ENCODE results near the gene FAM163B. TPM values are rescaled to one million over a fixed set of nuclear protein-coding genes. Genes with fewer than 3 reads are reported as not detected.

The FAM163B gene
- total and polyA plus RNA-seq, 9 of the 15 experiments (the other 6 are each of a cell fraction or from before 2014, with no cell fraction given): not detected

- ATAC-seq (no peak), FAIRE-seq (no peak), DNase-seq (ENCODE audit: extremely low read depth in 1 of 4, low spot score in 3 of 4) (no peak)
- intact Hi-C loops (cut with micrococcal nuclease): no loop called here
- CTCF ChIA-PET (ENCODE audit: low intra/inter-chr PET ratio): no interaction called here
- H3K27ac ChIP-seq (ENCODE audit: extremely low read depth, low read depth, low read length): no peak overlapping the region
- peaks cover 38 to 82% of the 10 kb centered on the region in 2 experiments; a peak in 4 of 5 replicates for H3K27me3 ChIP-seq (ENCODE audit: control insufficient read depth in 2 of 2, insufficient read depth in 2 of 2, low read length in 2 of 2)
- no peak overlapping the region for H3K9ac ChIP-seq (ENCODE audit: insufficient read depth in 1 of 2, low read depth in 2 of 2, low read length in 2 of 2)
- H3K4me1 ChIP-seq (replicated peaks in 1 of 2; ENCODE audit: control insufficient read depth in 2 of 2, insufficient read depth in 2 of 2, low read length in 2 of 2): peaks cover 0 to 14% of the 10 kb centered on the region in 2 experiments; a peak in 2 of 5 replicates
- no peak overlapping the region for H2AFZ ChIP-seq (ENCODE audit: low read depth, low read length)
- 0% methylated on average over 3 of the region's 3 CpGs for WGBS (ENCODE audit: insufficient coverage, low coverage, missing lambda C conversion rate)
- H3K36me3 ChIP-seq (ENCODE audit: control insufficient read depth, insufficient read depth, low read length): no peaks in the 10 kb centered on the region
- no TSS peak for BruUV-seq (replicated peaks)
- H4K20me1 ChIP-seq (replicated peaks; ENCODE audit: control insufficient read depth, insufficient read depth, low read length): peaks cover 10% of the 10 kb centered on the region
- in situ Hi-C loops (cut with MboI): no loop called here
- TF ChIP-seq ZNF263 (CRISPR knock-in tag; IDR thresholded peaks at IDR 0.05; ENCODE audit: borderline replicate concordance) (peak; percentile 61; the same call in 1 of the 2 replicates), ZNF347 (CRISPR knock-in tag; IDR thresholded peaks at IDR 0.05; ENCODE audit: low read depth) (no peak)
- H3K9me1 ChIP-seq (ENCODE audit: control insufficient read depth, insufficient read depth, low read length): no peaks in the 10 kb centered on the region
- H3K9me3 ChIP-seq (replicated peaks; ENCODE audit: control insufficient read depth, insufficient read depth, low read depth, low read length): no peaks in the 10 kb centered on the region
- no peak overlapping the region for H3K4me2 ChIP-seq (ENCODE audit: insufficient read depth, low read length)
- POLR2A ChIA-PET: interaction anchor here (0.8 kb wide), 1 partner anchor 61 kb away, joined by 3 read pairs; no protein-coding TSS in a partner anchor
- no peaks in the 10 kb centered on the region for H3K79me2 ChIP-seq (ENCODE audit: control insufficient read depth, insufficient read depth, low read length)
- H3K4me3 ChIP-seq: no peak overlapping the region
These were observed 26.1 kb downstream of the FAM163B start for GRCh38 chr9:133583111-133583510.

GRCh38 chr9:133582501-133583045, 26.6 kb downstream of the FAM163B start:
- FAIRE-seq (no peak), DNase-seq (ENCODE audit: extremely low read depth in 1 of 4, low spot score in 3 of 4) (no peak), ATAC-seq (no peak)
- peaks cover 0 to 14% of the 10 kb centered on the region in 2 experiments; a peak in 2 of 5 replicates for H3K4me1 ChIP-seq (replicated peaks in 1 of 2; ENCODE audit: control insufficient read depth in 2 of 2, insufficient read depth in 2 of 2, low read length in 2 of 2)
- H3K36me3 ChIP-seq (ENCODE audit: control insufficient read depth, insufficient read depth, low read length): no peaks in the 10 kb centered on the region
- H3K27ac ChIP-seq (ENCODE audit: extremely low read depth, low read depth, low read length): no peak overlapping the region
- ChIA-PET POLR2A (no interaction called here), CTCF (ENCODE audit: low intra/inter-chr PET ratio) (no interaction called here)
- H2AFZ ChIP-seq (ENCODE audit: low read depth, low read length): no peak overlapping the region
- no peak overlapping the region for H3K9ac ChIP-seq (ENCODE audit: insufficient read depth in 1 of 2, low read depth in 2 of 2, low read length in 2 of 2)
- intact Hi-C loops (cut with micrococcal nuclease): no loop called here
- no peak overlapping the region for H3K4me3 ChIP-seq
- H3K79me2 ChIP-seq (ENCODE audit: control insufficient read depth, insufficient read depth, low read length): no peaks in the 10 kb centered on the region
- no peak overlapping the region for H3K4me2 ChIP-seq (ENCODE audit: insufficient read depth, low read length)
- WGBS (ENCODE audit: insufficient coverage, low coverage, missing lambda C conversion rate): 6% methylated on average over 14 of the region's 14 CpGs
- no peaks in the 10 kb centered on the region for H3K9me1 ChIP-seq (ENCODE audit: control insufficient read depth, insufficient read depth, low read length)
- no TSS peak for BruUV-seq (replicated peaks)
- in situ Hi-C loops (cut with MboI): no loop called here
- no peaks in the 10 kb centered on the region for H3K9me3 ChIP-seq (replicated peaks; ENCODE audit: control insufficient read depth, insufficient read depth, low read depth, low read length)
- H3K27me3 ChIP-seq (ENCODE audit: control insufficient read depth in 2 of 2, insufficient read depth in 2 of 2, low read length in 2 of 2): peaks cover 43 to 87% of the 10 kb centered on the region in 2 experiments; a peak in 4 of 5 replicates
- peaks cover 10% of the 10 kb centered on the region for H4K20me1 ChIP-seq (replicated peaks; ENCODE audit: control insufficient read depth, insufficient read depth, low read length)
- TF ChIP-seq FOXJ3 (CRISPR knock-in tag; IDR thresholded peaks at IDR 0.05) (no peak), TCFL5 (CRISPR knock-in tag; conservative IDR thresholded peaks at IDR 0.05) (no peak), CBX1 (IDR thresholded peaks at IDR 0.05; ENCODE audit: low read depth) (no peak), NCOR1 (IDR thresholded peaks at IDR 0.05) (no peak), CBFA2T2 (conservative IDR thresholded peaks at IDR 0.05) (no peak), U2AF2 (optimal IDR thresholded peaks at IDR 0.05; ENCODE audit: low read depth, low read length) (no peak), PTTG1 (tag; IDR thresholded peaks at IDR 0.05; ENCODE audit: low read depth) (no peak)
- TF ChIP-seq, protein P1, sequence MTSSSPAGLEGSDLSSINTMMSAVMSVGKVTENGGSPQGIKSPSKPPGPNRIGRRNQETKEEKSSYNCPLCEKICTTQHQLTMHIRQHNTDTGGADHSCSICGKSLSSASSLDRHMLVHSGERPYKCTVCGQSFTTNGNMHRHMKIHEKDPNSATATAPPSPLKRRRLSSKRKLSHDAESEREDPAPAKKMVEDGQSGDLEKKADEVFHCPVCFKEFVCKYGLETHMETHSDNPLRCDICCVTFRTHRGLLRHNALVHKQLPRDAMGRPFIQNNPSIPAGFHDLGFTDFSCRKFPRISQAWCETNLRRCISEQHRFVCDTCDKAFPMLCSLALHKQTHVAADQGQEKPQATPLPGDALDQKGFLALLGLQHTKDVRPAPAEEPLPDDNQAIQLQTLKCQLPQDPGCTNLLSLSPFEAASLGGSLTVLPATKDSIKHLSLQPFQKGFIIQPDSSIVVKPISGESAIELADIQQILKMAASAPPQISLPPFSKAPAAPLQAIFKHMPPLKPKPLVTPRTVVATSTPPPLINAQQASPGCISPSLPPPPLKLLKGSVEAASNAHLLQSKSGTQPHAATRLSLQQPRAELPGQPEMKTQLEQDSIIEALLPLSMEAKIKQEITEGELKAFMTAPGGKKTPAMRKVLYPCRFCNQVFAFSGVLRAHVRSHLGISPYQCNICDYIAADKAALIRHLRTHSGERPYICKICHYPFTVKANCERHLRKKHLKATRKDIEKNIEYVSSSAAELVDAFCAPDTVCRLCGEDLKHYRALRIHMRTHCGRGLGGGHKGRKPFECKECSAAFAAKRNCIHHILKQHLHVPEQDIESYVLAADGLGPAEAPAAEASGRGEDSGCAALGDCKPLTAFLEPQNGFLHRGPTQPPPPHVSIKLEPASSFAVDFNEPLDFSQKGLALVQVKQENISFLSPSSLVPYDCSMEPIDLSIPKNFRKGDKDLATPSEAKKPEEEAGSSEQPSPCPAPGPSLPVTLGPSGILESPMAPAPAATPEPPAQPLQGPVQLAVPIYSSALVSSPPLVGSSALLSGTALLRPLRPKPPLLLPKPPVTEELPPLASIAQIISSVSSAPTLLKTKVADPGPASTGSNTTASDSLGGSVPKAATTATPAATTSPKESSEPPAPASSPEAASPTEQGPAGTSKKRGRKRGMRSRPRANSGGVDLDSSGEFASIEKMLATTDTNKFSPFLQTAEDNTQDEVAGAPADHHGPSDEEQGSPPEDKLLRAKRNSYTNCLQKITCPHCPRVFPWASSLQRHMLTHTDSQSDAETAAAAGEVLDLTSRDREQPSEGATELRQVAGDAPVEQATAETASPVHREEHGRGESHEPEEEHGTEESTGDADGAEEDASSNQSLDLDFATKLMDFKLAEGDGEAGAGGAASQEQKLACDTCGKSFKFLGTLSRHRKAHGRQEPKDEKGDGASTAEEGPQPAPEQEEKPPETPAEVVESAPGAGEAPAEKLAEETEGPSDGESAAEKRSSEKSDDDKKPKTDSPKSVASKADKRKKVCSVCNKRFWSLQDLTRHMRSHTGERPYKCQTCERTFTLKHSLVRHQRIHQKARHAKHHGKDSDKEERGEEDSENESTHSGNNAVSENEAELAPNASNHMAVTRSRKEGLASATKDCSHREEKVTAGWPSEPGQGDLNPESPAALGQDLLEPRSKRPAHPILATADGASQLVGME (CRISPR knock-in tag; IDR thresholded peaks at IDR 0.05): no peak

Data from K562 (cell line).